Endothelial cell of umbilical vein (primary cell): ENCODE results near the gene PUDP. TPM values are rescaled to one million over a fixed set of nuclear protein-coding genes. Genes with fewer than 3 reads are reported as not detected.

Source experiments
- BruUV-seq: library from RNA; stranded (reverse); fragments of 400-500 nt; replicated peaks from 2 replicates; lab custom pipeline; 2021; lab: Mats Ljungman, UMichigan
- CTCF ChIA-PET: fragments of 300-600, 350-600 bp; sonication (Branson Sonifier 250); formaldehyde crosslinking; loops from one replicate; lab custom pipeline; 2021; ENCODE audit warnings: antibody characterized with exemption, inconsistent platforms; lab: Charles Lee
- POLR2A ChIA-PET: fragments of 300-600, 350-600 bp; sonication (Branson Sonifier 250); formaldehyde crosslinking; loops from one replicate; lab custom pipeline; 2021; ENCODE audit warnings: antibody characterized with exemption, inconsistent platforms; lab: Charles Lee
- DNase-seq: peaks from one replicate; pipeline ENCODE4 v3.0.0-alpha.2; 2011; ENCODE audit warnings: low read depth, low spot score
- FAIRE-seq: peaks from 2 replicates; lab custom pipeline; 2011; peaks lifted over from hg19 to GRCh38; lab: Jason Lieb, UNC
- H2AFZ ChIP-seq: 2 replicates; pipeline ENCODE4 v1.6.0; 2012; ENCODE audit warnings: low read depth, low read length, control low read depth, inconsistent platforms
- H3K27ac ChIP-seq: 2 replicates; pipeline ENCODE4 v1.5.1; 2011; ENCODE audit warnings: low read depth, mild to moderate bottlenecking, control low read depth, low read length, moderate library complexity; ENCODE audit not compliant: insufficient read depth
- H3K27me3 ChIP-seq, 2 experiments: 2 replicates each; pipeline versions ENCODE4 v1.6.0 to v1.6.1; 2011; ENCODE audit warnings: low read length in 2 of 2, mixed read lengths in 1 of 2; ENCODE audit not compliant: control insufficient read depth in 2 of 2, insufficient read depth in 2 of 2
- H3K36me3 ChIP-seq, 2 experiments: 2 replicates in 1 of 2; 3 replicates in 1 of 2; pipeline ENCODE4 v1.5.1; 2011; ENCODE audit warnings: low read length in 2 of 2, mild to moderate bottlenecking in 1 of 2, moderate library complexity in 1 of 2; ENCODE audit not compliant: control insufficient read depth in 2 of 2, insufficient read depth in 2 of 2; ENCODE audit errors: extremely low read depth in 1 of 2
- H3K4me1 ChIP-seq: 3 replicates; pipeline ENCODE4 v1.5.1; 2011; ENCODE audit warnings: mild to moderate bottlenecking, low read length; ENCODE audit not compliant: control insufficient read depth, insufficient read depth; ENCODE audit errors: extremely low read depth
- H3K4me2 ChIP-seq: 2 replicates; pipeline ENCODE4 v1.6.1; 2011; ENCODE audit warnings: low read length, control low read depth, mixed read lengths; ENCODE audit not compliant: insufficient read depth
- H3K4me3 ChIP-seq, 3 experiments: fragments of 200-600 bp in 1 of 3; sonication (generic), shearing (Covaris generic) in 1 of 3; replicated peaks in 1 of 3; 2 replicates each; pipeline ENCODE4 v1.5.1; 2011 to 2016; ENCODE audit warnings: control low read depth in 3 of 3, low read length in 3 of 3, mild to moderate bottlenecking in 2 of 3, inconsistent platforms in 1 of 3, low read depth in 1 of 3, moderate library complexity in 1 of 3; ENCODE audit not compliant: insufficient read depth in 1 of 3
- H3K79me2 ChIP-seq: 2 replicates; pipeline ENCODE4 v1.6.0; 2012; ENCODE audit warnings: low read length, inconsistent platforms; ENCODE audit not compliant: control insufficient read depth, insufficient read depth
- H3K9ac ChIP-seq: replicated peaks from 2 replicates; pipeline ENCODE3; 2011; ENCODE audit warnings: low read length, control low read depth; ENCODE audit not compliant: insufficient read depth; ENCODE audit errors: extremely low read depth
- H3K9me1 ChIP-seq: replicated peaks from 3 replicates; pipeline ENCODE4 v1.6.0; 2011; ENCODE audit warnings: mild to moderate bottlenecking, low read length; ENCODE audit not compliant: control insufficient read depth, insufficient read depth; ENCODE audit errors: extremely low read depth
- H3K9me3 ChIP-seq: replicated peaks from 2 replicates; pipeline ENCODE4 v1.5.1; 2012; ENCODE audit warnings: low read length, inconsistent platforms; ENCODE audit not compliant: control insufficient read depth, insufficient read depth
- H4K20me1 ChIP-seq: replicated peaks from 2 replicates; pipeline ENCODE3; 2011; ENCODE audit warnings: mild to moderate bottlenecking, low read length; ENCODE audit not compliant: control insufficient read depth, insufficient read depth; ENCODE audit errors: extremely low read depth
- EZH2 ChIP-seq: IDR thresholded peaks from 2 replicates; pipeline ENCODE4 v1.6.1; 2012; ENCODE audit warnings: borderline replicate concordance, low read depth, mild to moderate bottlenecking, moderate library complexity, low read length, inconsistent platforms; ENCODE audit not compliant: severe bottlenecking
- FOS ChIP-seq: IDR thresholded peaks from 2 replicates; pipeline ENCODE4 v1.6.1; 2011; ENCODE audit warnings: mild to moderate bottlenecking, low read length, moderate library complexity, borderline replicate concordance; ENCODE audit not compliant: insufficient read depth
- GATA2 ChIP-seq: IDR thresholded peaks from 2 replicates; pipeline ENCODE4 v1.7.0; 2011; ENCODE audit warnings: low read depth, mild to moderate bottlenecking, moderate library complexity, mixed read lengths, low read length; ENCODE audit not compliant: insufficient read length, insufficient read depth
- JUN ChIP-seq: IDR thresholded peaks from 2 replicates; pipeline ENCODE4 v1.6.1; 2011; ENCODE audit warnings: borderline replicate concordance, low read depth; ENCODE audit not compliant: insufficient read length, insufficient read depth
- MYC ChIP-seq: IDR thresholded peaks from one replicate; pipeline ENCODE4 v1.6.1; 2011; ENCODE audit warnings: mild to moderate bottlenecking, low read depth, low read length
- POLR2A ChIP-seq: IDR thresholded peaks from 2 replicates; pipeline ENCODE4 v1.6.1; 2012; ENCODE audit warnings: low read depth, mild to moderate bottlenecking, control low read depth, low read length
- POLR2AphosphoS5 ChIP-seq: IDR thresholded peaks from 2 replicates; pipeline ENCODE4 v1.6.1; 2012; ENCODE audit warnings: low read depth, mild to moderate bottlenecking, control low read depth, low read length, moderate library complexity; ENCODE audit not compliant: insufficient read depth
- dilution Hi-C: fragments of 300-500 bp; cut with MboI; formaldehyde crosslinking; loops from one replicate; pipeline ENCODE4 v1.15.0; 2019; ENCODE audit warnings: low sequenced_read_pairs; ENCODE audit not compliant: extremely low pct_ligation_motif_present
- intact Hi-C: fragments of 100-400 bp; cut with micrococcal nuclease; formaldehyde crosslinking; loops from one replicate; pipeline ENCODE4 v1.10.0; 2022
- polyA plus RNA-seq, 4 experiments: library from polyadenylated mRNA; depleted of rRNA in 3 of 4; stranded (reverse) in 3 of 4; unstranded in 1 of 4; fragments of >200 nt; gene quantifications; 2 replicates each; pipeline versions ENCODE4 v1.2.1 to v1.2.3, GENCODE V29; 2011 to 2012; ENCODE audit warnings: missing spikeins in 1 of 4
- total RNA-seq: library from RNA; stranded (reverse); gene quantifications from 2 replicates; pipeline ENCODE4 v1.2.3, GENCODE V29; 2021
- TF ChIP-seq, protein P1 (sequence below): IDR thresholded peaks from 2 replicates; pipeline ENCODE4 v1.6.1; 2011; ENCODE audit not compliant: insufficient read depth, insufficient read length

PUDP gene
- total and polyA plus RNA-seq, 2 donors (not counting 3 experiments of a cell fraction or from before 2014, with no cell fraction given): 17.3 to 22.5 TPM

DNA sequence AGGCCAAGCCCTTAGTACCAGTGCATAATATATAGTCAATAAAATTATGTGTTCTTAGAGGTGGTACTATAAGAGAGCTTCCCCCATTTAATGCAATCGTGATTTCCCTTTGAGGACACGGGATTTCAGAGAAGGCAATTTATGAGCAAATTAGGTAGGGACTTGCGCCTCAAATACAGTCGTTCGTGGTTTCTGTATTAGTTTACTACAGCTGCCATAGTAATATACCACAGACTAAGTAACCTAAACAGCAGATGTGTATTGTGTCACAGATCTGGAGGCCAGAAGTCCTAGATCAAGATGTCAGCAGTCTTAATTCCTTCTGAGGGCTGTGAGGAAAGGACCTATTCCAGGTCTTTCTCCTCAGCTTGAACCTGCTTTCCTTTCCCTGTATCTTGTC, 1.5 kb upstream of the PUDP start:
- Histone ChIP-seq H3K4me1 (no peaks in the 10 kb centered on the region), H2AFZ (no peak overlapping the region), H3K36me3 (no peaks in the 10 kb centered on the region), H3K27ac (no peak overlapping the region), H3K9me3 (no peaks in the 10 kb centered on the region), H3K27me3 (no peaks in the 10 kb centered on the region), H3K4me3 (no peak overlapping the region), H3K9me1 (no peaks in the 10 kb centered on the region), H3K79me2 (peaks cover 8% of the 10 kb centered on the region), H4K20me1 (no peaks in the 10 kb centered on the region), H3K4me2 (no peak overlapping the region), H3K9ac (no peak overlapping the region)
- POLR2A ChIA-PET: no interaction called here
- CTCF ChIA-PET: no interaction called here
- DNase-seq (no peak), FAIRE-seq (no peak)
- intact Hi-C loops: loop anchor here (5.0 kb wide), 1 partner anchor 67 kb away; no protein-coding TSS in a partner anchor
- dilution Hi-C loops: no loop called here
- no TSS peak for BruUV-seq
- no peak for TF ChIP-seq JUN
- no peak for TF ChIP-seq POLR2A
- TF ChIP-seq GATA2: no peak
- TF ChIP-seq MYC: no peak
- TF ChIP-seq, protein P1, sequence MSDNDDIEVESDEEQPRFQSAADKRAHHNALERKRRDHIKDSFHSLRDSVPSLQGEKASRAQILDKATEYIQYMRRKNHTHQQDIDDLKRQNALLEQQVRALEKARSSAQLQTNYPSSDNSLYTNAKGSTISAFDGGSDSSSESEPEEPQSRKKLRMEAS: no peak
- TF ChIP-seq EZH2: no peak
- TF ChIP-seq POLR2AphosphoS5: no peak
- no peak for TF ChIP-seq FOS
